ENCODE data around the gene PRMT9. TPM values are rescaled to one million over a fixed set of nuclear protein-coding genes. Genes with fewer than 3 reads are reported as not detected.

The PRMT9 gene
- total RNA-seq, 2 donors from 2014 or later, result 3.0 to 5.7 TPM

DNA sequence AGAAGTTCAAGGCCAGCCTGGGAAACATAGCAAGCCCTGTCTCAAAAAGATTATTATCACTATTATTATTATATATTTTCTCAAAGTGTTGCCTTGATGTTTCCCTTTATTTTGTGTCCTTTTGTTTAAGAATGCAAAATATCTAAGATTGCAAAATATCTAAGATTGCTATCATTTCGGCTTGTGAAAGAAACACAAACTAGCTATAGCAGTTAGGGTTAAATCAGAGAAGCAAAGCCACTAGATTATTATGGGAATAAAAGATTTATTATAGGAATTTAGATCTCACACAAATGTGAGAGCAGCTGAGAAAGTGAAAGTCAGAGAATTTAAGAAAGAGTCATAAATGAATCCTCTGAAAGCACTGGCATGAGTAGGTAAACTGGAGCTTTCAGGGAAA is 84.8 kb downstream of the PRMT9 start:
- H3K27me3 ChIP-seq, result no peaks in the 10 kb centered on the region
- ATAC-seq (no peak), DNase-seq (no peak)
- TF ChIP-seq POLR2A (IDR thresholded peaks at IDR 0.05), result no peak
- TF ChIP-seq, protein P1, sequence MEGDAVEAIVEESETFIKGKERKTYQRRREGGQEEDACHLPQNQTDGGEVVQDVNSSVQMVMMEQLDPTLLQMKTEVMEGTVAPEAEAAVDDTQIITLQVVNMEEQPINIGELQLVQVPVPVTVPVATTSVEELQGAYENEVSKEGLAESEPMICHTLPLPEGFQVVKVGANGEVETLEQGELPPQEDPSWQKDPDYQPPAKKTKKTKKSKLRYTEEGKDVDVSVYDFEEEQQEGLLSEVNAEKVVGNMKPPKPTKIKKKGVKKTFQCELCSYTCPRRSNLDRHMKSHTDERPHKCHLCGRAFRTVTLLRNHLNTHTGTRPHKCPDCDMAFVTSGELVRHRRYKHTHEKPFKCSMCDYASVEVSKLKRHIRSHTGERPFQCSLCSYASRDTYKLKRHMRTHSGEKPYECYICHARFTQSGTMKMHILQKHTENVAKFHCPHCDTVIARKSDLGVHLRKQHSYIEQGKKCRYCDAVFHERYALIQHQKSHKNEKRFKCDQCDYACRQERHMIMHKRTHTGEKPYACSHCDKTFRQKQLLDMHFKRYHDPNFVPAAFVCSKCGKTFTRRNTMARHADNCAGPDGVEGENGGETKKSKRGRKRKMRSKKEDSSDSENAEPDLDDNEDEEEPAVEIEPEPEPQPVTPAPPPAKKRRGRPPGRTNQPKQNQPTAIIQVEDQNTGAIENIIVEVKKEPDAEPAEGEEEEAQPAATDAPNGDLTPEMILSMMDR (IDR thresholded peaks at IDR 0.05), result no peak
- intact Hi-C loops (cut with DNase I), result no loop called here
- H3K9me3 ChIP-seq, result no peaks in the 10 kb centered on the region
- H3K4me3 ChIP-seq, result no peak overlapping the region
- WGBS, 2 donors, result 61 to 89% methylated on average over 1 of the region's 1 CpG
- H3K27ac ChIP-seq, result no peak overlapping the region
- no peaks in the 10 kb centered on the region for H3K36me3 ChIP-seq (replicated peaks in 1 of 2; ENCODE audit: insufficient read depth in 1 of 2, low read depth in 2 of 2)
- peaks cover 14% of the 10 kb centered on the region for H3K4me1 ChIP-seq

DNA sequence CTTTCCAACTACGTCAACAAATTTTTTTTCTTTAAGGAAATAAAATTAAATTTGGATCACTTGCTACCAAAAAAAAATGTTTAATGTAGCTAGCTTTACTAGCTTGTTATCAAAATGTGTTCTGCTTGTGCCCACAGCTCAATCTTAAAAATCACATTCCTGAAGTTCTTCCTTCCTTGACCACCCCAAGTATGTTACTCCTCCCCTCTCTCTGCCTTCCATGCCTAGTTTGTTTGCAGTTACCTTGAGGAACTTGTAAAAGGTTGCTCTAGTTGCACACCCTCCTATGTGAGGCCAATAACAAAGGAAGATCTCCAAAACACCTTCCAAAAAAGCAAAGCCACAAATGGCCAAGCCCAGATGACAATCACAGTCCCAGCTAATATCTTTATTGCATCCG is 86.4 kb downstream of the PRMT9 start:
- no peak for DNase-seq
- H3K27me3 ChIP-seq, result no peaks in the 10 kb centered on the region
- WGBS, 2 donors, result 69% methylated on average over 2 of the region's 2 CpGs
- peaks cover 14% of the 10 kb centered on the region for H3K4me1 ChIP-seq
- H3K27ac ChIP-seq, result peak overlapping the region in 3 of 4 donors; percentile 31 to 69 (median 57)
- no peak overlapping the region for H3K4me3 ChIP-seq
- ATAC-seq, result no peak
- intact Hi-C loops (cut with DNase I), result no loop called here
- H3K36me3 ChIP-seq (replicated peaks in 1 of 2; ENCODE audit: insufficient read depth in 1 of 2, low read depth in 2 of 2), result no peaks in the 10 kb centered on the region
- no peaks in the 10 kb centered on the region for H3K9me3 ChIP-seq
- TF ChIP-seq, protein P1 (IDR thresholded peaks at IDR 0.05), result no peak
- TF ChIP-seq POLR2A (IDR thresholded peaks at IDR 0.05), result no peak

DNA sequence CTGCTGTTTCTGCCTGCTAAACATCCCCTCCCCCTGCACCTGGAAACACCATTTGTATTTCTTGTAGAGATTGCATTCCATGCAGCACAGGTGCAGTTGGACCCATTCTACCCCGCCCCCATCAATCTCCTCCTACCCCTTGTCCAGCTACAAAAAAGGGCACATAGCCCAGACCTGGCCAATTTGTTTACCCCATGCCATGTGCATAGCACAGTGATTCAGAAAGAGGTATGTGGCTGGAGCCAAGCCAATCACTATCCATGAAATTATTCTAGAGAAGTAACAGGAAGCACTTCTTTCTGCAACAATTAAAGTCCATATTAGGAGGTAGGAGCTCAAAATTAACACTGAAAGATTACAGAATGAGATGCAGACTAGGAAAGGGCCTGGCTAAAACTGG is 87.0 kb downstream of the PRMT9 start:
- peak; percentile 61 to 84 (median 80) for DNase-seq
- no peaks in the 10 kb centered on the region for H3K27me3 ChIP-seq

DNA sequence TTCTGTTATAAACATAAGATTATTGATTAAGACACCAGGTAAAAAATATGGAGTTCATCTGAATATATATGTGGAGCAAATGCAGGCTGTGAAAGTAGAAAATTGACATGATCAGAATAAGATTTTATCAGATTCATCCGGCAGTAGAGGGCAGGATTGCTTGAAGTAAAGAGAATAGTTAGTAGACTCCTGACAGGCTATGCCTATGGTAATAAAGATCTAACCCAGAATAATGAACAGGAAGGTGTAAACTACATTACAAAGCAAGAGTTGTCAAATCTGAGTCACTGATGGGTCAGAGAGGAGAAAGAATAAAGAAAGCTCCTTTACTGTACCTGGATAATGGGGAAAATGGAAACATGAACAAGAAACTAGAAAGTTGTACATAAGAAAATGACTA is 87.6 kb downstream of the PRMT9 start:
- ATAC-seq, result no peak
- intact Hi-C loops (cut with DNase I), result no loop called here
- peak overlapping the region in 1 of 4 donors; percentile 69 for H3K27ac ChIP-seq

More for the DNA sequence above, 87.0 kb downstream of the PRMT9 start:
- H3K36me3 ChIP-seq (replicated peaks in 1 of 2; ENCODE audit: insufficient read depth in 1 of 2, low read depth in 2 of 2), result no peaks in the 10 kb centered on the region
- WGBS, 2 donors, result 17 to 43% methylated on average over 1 of the region's 1 CpG
- ATAC-seq, result peak; percentile 88
- intact Hi-C loops (cut with DNase I), result no loop called here
- peak overlapping the region in 3 of 4 donors; percentile 31 to 69 (median 57) for H3K27ac ChIP-seq
- no peaks in the 10 kb centered on the region for H3K9me3 ChIP-seq
- H3K4me1 ChIP-seq, result peaks cover 14% of the 10 kb centered on the region
- H3K4me3 ChIP-seq, result no peak overlapping the region
- no peak for TF ChIP-seq POLR2A (IDR thresholded peaks at IDR 0.05)
- TF ChIP-seq, protein P1 (IDR thresholded peaks at IDR 0.05), result no peak

DNA sequence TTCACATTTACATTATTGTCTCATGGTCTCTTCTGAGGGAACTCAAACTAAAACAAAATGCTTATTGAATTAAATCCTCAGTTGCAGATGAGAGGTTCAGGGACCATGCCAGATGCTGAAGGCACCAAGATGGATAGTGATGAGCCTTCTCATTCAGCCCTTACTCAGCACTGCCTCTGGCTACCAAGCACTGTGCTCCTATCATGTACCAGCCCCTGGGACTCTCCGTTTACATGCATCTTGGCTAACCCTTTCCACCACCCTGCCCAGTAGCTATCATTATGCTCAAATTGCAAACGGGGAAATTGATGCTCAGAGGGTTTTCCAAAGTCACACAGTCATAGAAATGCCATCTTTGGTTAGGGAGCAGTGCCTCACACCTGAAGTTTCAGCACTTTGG is 89.4 kb downstream of the PRMT9 start:
- TF ChIP-seq, protein P1 (IDR thresholded peaks at IDR 0.05), result no peak
- no peak for TF ChIP-seq POLR2A (IDR thresholded peaks at IDR 0.05)
- WGBS, 2 donors, result 55 to 64% methylated on average over 2 of the region's 2 CpGs
- H3K27ac ChIP-seq, result no peak overlapping the region
- no peaks in the 10 kb centered on the region for H3K9me3 ChIP-seq
- H3K4me3 ChIP-seq, result no peak overlapping the region
- no peaks in the 10 kb centered on the region for H3K27me3 ChIP-seq
- H3K36me3 ChIP-seq (replicated peaks in 1 of 2; ENCODE audit: insufficient read depth in 1 of 2, low read depth in 2 of 2), result no peaks in the 10 kb centered on the region
- intact Hi-C loops (cut with DNase I), result no loop called here
- peaks cover 17% of the 10 kb centered on the region for H3K4me1 ChIP-seq
- DNase-seq, result no peak
- ATAC-seq, result no peak

More for the DNA sequence above, 87.6 kb downstream of the PRMT9 start:
- Histone ChIP-seq H3K9me3 (no peaks in the 10 kb centered on the region), H3K4me1 (peaks cover 14% of the 10 kb centered on the region), H3K27me3 (no peaks in the 10 kb centered on the region), H3K4me3 (no peak overlapping the region), H3K36me3 (replicated peaks in 1 of 2; ENCODE audit: insufficient read depth in 1 of 2, low read depth in 2 of 2) (no peaks in the 10 kb centered on the region)
- TF ChIP-seq, protein P1 (IDR thresholded peaks at IDR 0.05), result peak in 1 of 7 experiments; percentile 5
- TF ChIP-seq POLR2A (IDR thresholded peaks at IDR 0.05), result no peak
- no peak for DNase-seq
- 70 to 78% methylated on average over 1 of the region's 1 CpG for WGBS, 2 donors
